NB4 (cell line): Measurements from ENCODE around the gene KCTD16.

ENCODE experiments used
- CTCF ChIP-seq: IDR thresholded peaks from one replicate; pipeline ENCODE4 v1.5.1; 2012; ENCODE audit warnings: low read depth, low read length
- MYC ChIP-seq: IDR thresholded peaks from 2 replicates; pipeline ENCODE4 v1.6.1; 2011; ENCODE audit warnings: low read depth, low read length
- POLR2A ChIP-seq: IDR thresholded peaks from 2 replicates; pipeline ENCODE4 v1.6.1; 2011; ENCODE audit warnings: mild to moderate bottlenecking; ENCODE audit not compliant: insufficient read length; ENCODE audit errors: extremely low read depth
- TF ChIP-seq, protein P1 (sequence below): IDR thresholded peaks from 2 replicates; pipeline ENCODE4 v1.6.1; 2011; ENCODE audit warnings: low read depth, low read length

DNA sequence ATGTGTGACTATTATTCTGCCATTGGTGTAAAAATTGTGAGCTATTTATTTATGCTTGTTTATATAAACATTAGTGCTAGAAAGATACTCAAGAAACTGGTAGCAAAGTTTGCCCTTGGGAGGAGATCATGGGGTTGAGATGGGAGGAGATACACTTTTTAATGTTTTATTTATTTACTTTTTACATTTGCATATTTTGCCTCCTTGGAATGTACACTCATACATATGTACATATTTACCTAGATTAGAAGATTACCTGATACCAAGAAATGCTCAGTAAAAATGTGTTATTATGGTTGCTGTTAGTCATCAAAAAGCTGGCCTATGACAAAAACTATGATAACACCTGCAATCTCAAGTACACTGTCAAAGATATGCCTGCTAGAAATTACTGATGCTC, 195.2 kb downstream of the KCTD16 start:
- TF ChIP-seq CTCF: no peak
- no peak for TF ChIP-seq POLR2A
- TF ChIP-seq, protein P1, sequence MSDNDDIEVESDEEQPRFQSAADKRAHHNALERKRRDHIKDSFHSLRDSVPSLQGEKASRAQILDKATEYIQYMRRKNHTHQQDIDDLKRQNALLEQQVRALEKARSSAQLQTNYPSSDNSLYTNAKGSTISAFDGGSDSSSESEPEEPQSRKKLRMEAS: no peak
- TF ChIP-seq MYC: no peak
